Neural cell (in vitro differentiated cells): Measurements from ENCODE around the gene RASIP1.

Experiments
- CTCF ChIP-seq: fragments of 450-650 bp; IDR thresholded peaks from 2 replicates; pipeline ENCODE4 v1.5.1; 2014; ENCODE audit warnings: antibody characterized with exemption, mild to moderate bottlenecking, moderate library complexity; ENCODE audit not compliant: poor library complexity, severe bottlenecking
- EZH2 ChIP-seq: fragments of 200-600, 300-800 bp; shearing (Covaris generic), sonication (generic); IDR thresholded peaks from 2 replicates; pipeline ENCODE4 v1.6.1; 2014; ENCODE audit warnings: antibody characterized with exemption, low read length, borderline replicate concordance, mild to moderate bottlenecking; ENCODE audit not compliant: insufficient read depth, poor library complexity, severe bottlenecking
- MXI1 ChIP-seq: fragments of 450-650 bp; conservative IDR thresholded peaks from 2 replicates; pipeline ENCODE4 v1.6.1; 2014; ENCODE audit warnings: antibody characterized with exemption, mild to moderate bottlenecking; ENCODE audit not compliant: poor library complexity, severe bottlenecking
- POLR2AphosphoS5 ChIP-seq: IDR thresholded peaks from 2 replicates; pipeline ENCODE4 v1.6.1; 2012
- TAF1 ChIP-seq: IDR thresholded peaks from 2 replicates; pipeline ENCODE4 v1.6.1; 2012; ENCODE audit warnings: low read depth

- TF ChIP-seq EZH2: no peak
- TF ChIP-seq CTCF: no peak
- TF ChIP-seq POLR2AphosphoS5: no peak
- no peak for TF ChIP-seq TAF1
- no peak for TF ChIP-seq MXI1
Observed at GRCh38 chr19:48719263-48720171, 20.9 kb downstream of the RASIP1 start, which contains the start of gene MAMSTR.
